PC-9 (cell line): Measurements from ENCODE around the gene RBMS3. TPM values are rescaled to one million over a fixed set of nuclear protein-coding genes. Genes with fewer than 3 reads are reported as not detected.

ENCODE experiments used
- BruUV-seq: library from RNA; stranded (reverse); fragments of 400-500 nt; replicated peaks from 2 replicates; lab custom pipeline; 2021; lab: Mats Ljungman, UMichigan
- CTCF ChIA-PET: fragments of 300-600 bp; sonication (Branson Sonifier 250); formaldehyde crosslinking; loops from one replicate; lab custom pipeline; 2022; ENCODE audit warnings: antibody characterized with exemption; lab: Charles Lee
- POLR2A ChIA-PET: fragments of 300-600 bp; sonication (Branson Sonifier 250); formaldehyde crosslinking; loops from one replicate; lab custom pipeline; 2022; ENCODE audit warnings: antibody characterized with exemption; ENCODE audit not compliant: unreplicated experiment; lab: Charles Lee
- DNase-seq, 2 experiments: peaks; one replicate each; pipeline versions ENCODE4 v3.0.0 to v3.0.0-alpha.2; 2015 to 2022; ENCODE audit warnings: mixed read lengths in 1 of 2
- H2AFZ ChIP-seq: fragments of 200-600 bp; sonication (generic); 2 replicates; pipeline ENCODE4 v1.8.1; 2017; ENCODE audit warnings: antibody characterized with exemption
- H3F3A ChIP-seq: fragments of 200-600 bp; sonication (generic); 2 replicates; pipeline ENCODE4 v1.8.1; 2017; ENCODE audit warnings: antibody characterized with exemption, mild to moderate bottlenecking, low read depth; ENCODE audit not compliant: insufficient read depth
- H3K27ac ChIP-seq: fragments of 200-600 bp; sonication (generic); 2 replicates; pipeline ENCODE4 v1.6.1; 2016; ENCODE audit warnings: mixed run types
- H3K27me3 ChIP-seq: fragments of 200-600 bp; sonication (generic); 2 replicates; pipeline ENCODE4 v1.6.1; 2016; ENCODE audit warnings: low read depth, mixed run types; ENCODE audit not compliant: insufficient read depth
- H3K36me3 ChIP-seq: fragments of 200-600 bp; sonication (generic); 2 replicates; pipeline ENCODE4 v1.6.1; 2016; ENCODE audit warnings: low read depth, mixed run types
- H3K4me1 ChIP-seq: fragments of 200-600 bp; sonication (generic); replicated peaks from 2 replicates; pipeline ENCODE4 v1.6.1; 2016; ENCODE audit warnings: mixed run types; ENCODE audit not compliant: insufficient read depth
- H3K4me2 ChIP-seq: fragments of 200-600 bp; sonication (generic); 2 replicates; pipeline ENCODE4 v1.6.1; 2017; ENCODE audit warnings: mixed run types
- H3K4me3 ChIP-seq: fragments of 200-600 bp; sonication (generic); 2 replicates; pipeline ENCODE4 v1.6.1; 2016; ENCODE audit warnings: mixed run types
- H3K79me2 ChIP-seq: fragments of 200-600 bp; sonication (generic); 2 replicates; pipeline ENCODE4 v1.6.1; 2017; ENCODE audit warnings: low read depth, mixed run types
- H3K9me2 ChIP-seq: fragments of 200-600 bp; sonication (generic); 2 replicates; pipeline ENCODE4 v1.8.1; 2017; ENCODE audit warnings: mild to moderate bottlenecking; ENCODE audit not compliant: insufficient read depth
- H3K9me3 ChIP-seq: fragments of 200-600 bp; sonication (generic); 2 replicates; pipeline ENCODE4 v1.8.1; 2016; ENCODE audit warnings: low read depth; ENCODE audit not compliant: insufficient read depth
- H4K20me1 ChIP-seq: fragments of 200-600 bp; sonication (generic); 2 replicates; pipeline ENCODE4 v1.8.1; 2017; ENCODE audit not compliant: insufficient read depth
- CTCF ChIP-seq: fragments of 200-600 bp; sonication (generic); conservative IDR thresholded peaks from 2 replicates; pipeline ENCODE4 v1.6.1; 2017; ENCODE audit warnings: mixed run types, antibody characterized with exemption, mild to moderate bottlenecking, moderate library complexity
- EZH2 ChIP-seq: fragments of 200-600 bp; sonication (generic); IDR thresholded peaks from 2 replicates; pipeline ENCODE4 v1.8.0; 2017; ENCODE audit warnings: antibody characterized with exemption, low read depth
- intact Hi-C: fragments of 100-400 bp; cut with micrococcal nuclease; formaldehyde crosslinking; loops from one replicate; pipeline ENCODE4 v1.10.0; 2022; ENCODE audit not compliant: unreplicated experiment
- total RNA-seq: library from RNA; stranded (reverse); gene quantifications from 2 replicates; pipeline ENCODE4 v1.2.3, GENCODE V29; 2021

RBMS3 gene
- total RNA-seq, 1 experiment from 2014 or later: 3.5 TPM

- no peaks in the 10 kb centered on the region for H3K9me2 ChIP-seq
- H3K4me3 ChIP-seq: no peak overlapping the region
- ChIA-PET POLR2A (interaction anchor here (0.6 kb wide), 1 partner anchor 9 kb away, joined by 7 read pairs; no protein-coding TSS in a partner anchor), CTCF (no interaction called here)
- H3K79me2 ChIP-seq: no peaks in the 10 kb centered on the region
- H3K9me3 ChIP-seq: no peaks in the 10 kb centered on the region; the same call in none of the 2 replicates
- DNase-seq: no peak
- H2AFZ ChIP-seq: no peak overlapping the region
- TF ChIP-seq CTCF (no peak), EZH2 (no peak)
- no peak overlapping the region for H3K4me2 ChIP-seq
- peaks cover 9% of the 10 kb centered on the region for H3K4me1 ChIP-seq
- intact Hi-C loops: no loop called here
- no peaks in the 10 kb centered on the region for H4K20me1 ChIP-seq
- H3K27me3 ChIP-seq: no peaks in the 10 kb centered on the region
- H3K36me3 ChIP-seq: no peaks in the 10 kb centered on the region
- no TSS peak for BruUV-seq
- no peaks in the 10 kb centered on the region for H3F3A ChIP-seq
- no peak overlapping the region for H3K27ac ChIP-seq
Measured at GRCh38 chr3:29700256-29700655, 419.4 kb downstream of the RBMS3 start.

- no peak overlapping the region for H3K4me2 ChIP-seq
- H3K9me2 ChIP-seq: no peaks in the 10 kb centered on the region
- H3K9me3 ChIP-seq: no peaks in the 10 kb centered on the region; the same call in 1 of the 2 replicates
- ChIA-PET POLR2A (no interaction called here), CTCF (no interaction called here)
- no peak for DNase-seq
- H3K79me2 ChIP-seq: no peaks in the 10 kb centered on the region
- no peak overlapping the region for H3K27ac ChIP-seq
- no peak overlapping the region for H3K4me3 ChIP-seq
- no peak for TF ChIP-seq CTCF
- no peak for TF ChIP-seq EZH2
- H3K27me3 ChIP-seq: no peaks in the 10 kb centered on the region
- no peaks in the 10 kb centered on the region for H3F3A ChIP-seq
- intact Hi-C loops: no loop called here
- H3K36me3 ChIP-seq: no peaks in the 10 kb centered on the region
- no peak overlapping the region for H2AFZ ChIP-seq
- H3K4me1 ChIP-seq: no peaks in the 10 kb centered on the region
- BruUV-seq: no TSS peak
- no peaks in the 10 kb centered on the region for H4K20me1 ChIP-seq
Measured at GRCh38 chr3:29701326-29701983, 420.6 kb downstream of the RBMS3 start.

GRCh38 chr3:29705906-29706844 lies 425.3 kb downstream of the RBMS3 start:
- ChIA-PET CTCF (no interaction called here), POLR2A (no interaction called here)
- Histone ChIP-seq H4K20me1 (no peaks in the 10 kb centered on the region), H2AFZ (no peak overlapping the region), H3F3A (no peaks in the 10 kb centered on the region), H3K4me1 (no peaks in the 10 kb centered on the region), H3K9me2 (no peaks in the 10 kb centered on the region), H3K27ac (no peak overlapping the region), H3K36me3 (no peaks in the 10 kb centered on the region), H3K27me3 (no peaks in the 10 kb centered on the region), H3K4me3 (no peak overlapping the region), H3K4me2 (no peak overlapping the region), H3K9me3 (no peaks in the 10 kb centered on the region; the same call in 1 of the 2 replicates), H3K79me2 (no peaks in the 10 kb centered on the region)
- no peak for DNase-seq
- BruUV-seq: no TSS peak
- no peak for TF ChIP-seq CTCF
- TF ChIP-seq EZH2: no peak
- intact Hi-C loops: no loop called here
